DND-41 (cell line): Measurements from ENCODE around the gene CNTFR.

Experiments used
- ATAC-seq: fragments of 200-7000 bp; cut with Tn5 transposase; 3 replicates; pipeline ENCODE4 v1.9.1; 2021; ENCODE audit warnings: low read depth; ENCODE audit not compliant: insufficient read depth
- DNase-seq: peaks from one replicate; pipeline ENCODE4 v3.0.0-alpha.2; 2020
- H2AFZ ChIP-seq: 2 replicates; pipeline ENCODE4 v1.6.0; 2012; ENCODE audit warnings: low read depth, low read length
- H3K27ac ChIP-seq: 2 replicates; pipeline ENCODE4 v1.5.1; 2012; ENCODE audit warnings: low read length, inconsistent platforms
- H3K27me3 ChIP-seq: fragments of 200-600 bp; sonication (generic); 2 replicates; pipeline ENCODE4 v1.6.0; 2012; ENCODE audit warnings: low read length, mild to moderate bottlenecking, inconsistent platforms; ENCODE audit not compliant: insufficient read depth, poor library complexity
- H3K36me3 ChIP-seq: 2 replicates; pipeline ENCODE4 v1.5.1; 2012; ENCODE audit warnings: low read length, inconsistent platforms; ENCODE audit not compliant: insufficient read depth
- H3K4me1 ChIP-seq: 2 replicates; pipeline ENCODE4 v1.5.1; 2012; ENCODE audit warnings: mild to moderate bottlenecking, low read length; ENCODE audit not compliant: insufficient read depth
- H3K4me2 ChIP-seq: 2 replicates; pipeline ENCODE4 v1.6.0; 2012; ENCODE audit warnings: mild to moderate bottlenecking, moderate library complexity, low read length, inconsistent platforms; ENCODE audit not compliant: insufficient read depth
- H3K4me3 ChIP-seq, 2 experiments: fragments of 200-600 bp in 1 of 2; shearing (Covaris generic) in 1 of 2; 2 replicates each; pipeline ENCODE4 v1.5.1; 2012 to 2016; ENCODE audit warnings: inconsistent platforms in 2 of 2, low read length in 2 of 2, mild to moderate bottlenecking in 2 of 2, low read depth in 1 of 2, moderate library complexity in 1 of 2
- H3K79me2 ChIP-seq: 2 replicates; pipeline ENCODE4 v1.6.0; 2012; ENCODE audit warnings: low read length, inconsistent platforms; ENCODE audit not compliant: insufficient read depth
- H3K9ac ChIP-seq: 2 replicates; pipeline ENCODE4 v1.6.0; 2012; ENCODE audit warnings: low read depth, mild to moderate bottlenecking, inconsistent platforms, low read length, moderate library complexity
- H3K9me3 ChIP-seq: 2 replicates; pipeline ENCODE4 v1.5.1; 2012; ENCODE audit warnings: low read length, moderate library complexity, mild to moderate bottlenecking, inconsistent platforms; ENCODE audit not compliant: insufficient read depth, severe bottlenecking
- H4K20me1 ChIP-seq: 2 replicates; pipeline ENCODE4 v1.6.0; 2012; ENCODE audit warnings: low read length; ENCODE audit not compliant: insufficient read depth
- EZH2 ChIP-seq: IDR thresholded peaks from 3 replicates; pipeline ENCODE4 v1.6.1; 2012; ENCODE audit warnings: borderline replicate concordance, low read depth, mild to moderate bottlenecking, moderate library complexity, low read length, inconsistent platforms; ENCODE audit not compliant: severe bottlenecking
- TF ChIP-seq, protein P1 (sequence below): IDR thresholded peaks from 2 replicates; pipeline ENCODE4 v1.5.1; 2012; ENCODE audit warnings: borderline replicate concordance, low read length, moderate library complexity, mild to moderate bottlenecking; ENCODE audit not compliant: poor library complexity, severe bottlenecking; ENCODE audit errors: extremely low read depth

The CNTFR gene

DNA sequence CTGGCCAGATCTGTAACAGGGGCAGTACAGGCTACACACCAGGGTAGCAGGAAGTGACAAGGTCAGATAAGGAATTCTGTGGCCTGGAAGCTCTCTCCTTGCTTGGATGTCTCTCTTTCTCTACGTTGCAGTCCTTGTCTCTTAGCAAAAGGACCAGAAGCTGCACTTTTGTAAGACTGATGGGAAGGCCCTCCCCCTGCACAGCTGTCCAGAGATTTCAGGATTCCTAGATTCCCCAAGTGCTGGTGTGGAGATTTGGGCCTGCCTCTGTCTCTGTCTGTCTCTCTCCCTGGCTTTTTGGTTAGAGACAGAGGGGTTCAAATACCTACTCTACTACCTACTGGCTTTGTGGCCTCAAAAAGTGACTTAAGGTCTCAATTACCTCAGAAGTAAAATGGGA is 10.0 kb upstream of the CNTFR start:
- Histone ChIP-seq H3K9ac (no peak overlapping the region), H3K36me3 (no peaks in the 10 kb centered on the region), H3K4me1 (no peaks in the 10 kb centered on the region), H4K20me1 (no peaks in the 10 kb centered on the region; the same call in 1 of the 2 replicates), H3K79me2 (no peaks in the 10 kb centered on the region), H3K27me3 (peaks cover 1% of the 10 kb centered on the region), H3K4me3 (no peak overlapping the region), H2AFZ (no peak overlapping the region), H3K4me2 (no peak overlapping the region), H3K9me3 (no peaks in the 10 kb centered on the region), H3K27ac (no peak overlapping the region)
- DNase-seq (no peak), ATAC-seq (no peak)
- TF ChIP-seq, protein P1, sequence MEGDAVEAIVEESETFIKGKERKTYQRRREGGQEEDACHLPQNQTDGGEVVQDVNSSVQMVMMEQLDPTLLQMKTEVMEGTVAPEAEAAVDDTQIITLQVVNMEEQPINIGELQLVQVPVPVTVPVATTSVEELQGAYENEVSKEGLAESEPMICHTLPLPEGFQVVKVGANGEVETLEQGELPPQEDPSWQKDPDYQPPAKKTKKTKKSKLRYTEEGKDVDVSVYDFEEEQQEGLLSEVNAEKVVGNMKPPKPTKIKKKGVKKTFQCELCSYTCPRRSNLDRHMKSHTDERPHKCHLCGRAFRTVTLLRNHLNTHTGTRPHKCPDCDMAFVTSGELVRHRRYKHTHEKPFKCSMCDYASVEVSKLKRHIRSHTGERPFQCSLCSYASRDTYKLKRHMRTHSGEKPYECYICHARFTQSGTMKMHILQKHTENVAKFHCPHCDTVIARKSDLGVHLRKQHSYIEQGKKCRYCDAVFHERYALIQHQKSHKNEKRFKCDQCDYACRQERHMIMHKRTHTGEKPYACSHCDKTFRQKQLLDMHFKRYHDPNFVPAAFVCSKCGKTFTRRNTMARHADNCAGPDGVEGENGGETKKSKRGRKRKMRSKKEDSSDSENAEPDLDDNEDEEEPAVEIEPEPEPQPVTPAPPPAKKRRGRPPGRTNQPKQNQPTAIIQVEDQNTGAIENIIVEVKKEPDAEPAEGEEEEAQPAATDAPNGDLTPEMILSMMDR: no peak
- no peak for TF ChIP-seq EZH2

DNA sequence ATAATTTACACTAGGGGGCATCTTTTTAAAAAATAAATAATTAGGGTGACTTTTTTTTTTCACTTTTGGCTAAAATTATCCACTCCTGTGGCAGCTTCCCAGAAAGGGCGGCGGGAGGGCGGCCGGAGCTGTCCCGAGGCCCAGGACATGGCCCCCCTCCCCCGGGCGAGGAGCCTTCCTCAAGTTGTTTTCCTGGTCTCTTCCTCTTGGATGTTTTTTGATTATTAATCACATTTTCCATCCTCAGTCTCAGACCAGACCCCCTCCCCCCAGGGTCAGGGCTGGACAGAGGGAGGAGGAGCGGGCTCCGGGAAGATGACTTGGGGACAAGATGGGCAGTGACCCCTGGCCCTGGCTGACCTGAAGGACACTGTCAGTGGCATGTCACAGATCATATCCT is 4.7 kb upstream of the CNTFR start:
- Histone ChIP-seq H3K36me3 (no peaks in the 10 kb centered on the region), H3K27me3 (peaks cover 18% of the 10 kb centered on the region), H3K9me3 (no peaks in the 10 kb centered on the region), H2AFZ (no peak overlapping the region), H3K4me2 (no peak overlapping the region), H3K9ac (no peak overlapping the region), H4K20me1 (no peaks in the 10 kb centered on the region), H3K4me3 (no peak overlapping the region), H3K4me1 (no peaks in the 10 kb centered on the region), H3K27ac (no peak overlapping the region), H3K79me2 (no peaks in the 10 kb centered on the region)
- ATAC-seq: no peak
- DNase-seq: no peak
- no peak for TF ChIP-seq EZH2
- TF ChIP-seq, protein P1: no peak

DNA sequence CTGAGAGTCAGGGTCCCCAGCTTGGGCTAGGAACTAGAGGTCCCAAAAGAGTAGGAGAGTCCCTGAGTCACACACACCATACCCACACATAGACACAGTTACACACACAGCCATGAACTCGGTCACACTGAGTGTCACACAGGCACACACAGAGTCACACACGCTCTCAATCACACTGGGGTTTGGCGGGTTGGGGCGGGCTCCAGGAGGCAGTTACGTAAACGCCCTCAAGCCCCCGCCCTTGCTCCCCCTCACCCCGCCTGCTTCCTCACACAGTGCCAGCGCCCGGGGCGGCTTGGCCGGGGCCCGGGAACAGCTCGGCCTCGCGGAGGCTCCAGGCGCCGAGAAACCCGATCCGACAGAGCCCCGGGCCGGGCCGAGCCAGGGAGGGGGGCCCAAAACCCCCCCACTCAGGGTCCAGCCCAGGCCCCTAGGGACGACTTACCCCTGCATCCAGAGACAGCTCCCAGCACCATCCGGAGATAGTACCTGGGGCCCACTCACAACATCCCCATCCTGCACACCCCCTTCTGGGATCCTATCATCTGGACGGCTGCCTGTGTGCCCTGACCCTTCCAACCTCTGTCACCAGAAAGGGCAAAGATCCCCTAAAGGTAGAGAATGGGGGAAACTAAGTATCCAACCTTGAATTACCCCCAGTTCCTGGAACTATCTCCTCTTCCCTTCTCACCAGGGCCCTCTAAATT is 3.5 kb upstream of the CNTFR start:
- no peaks in the 10 kb centered on the region for H3K36me3 ChIP-seq
- H3K4me2 ChIP-seq: no peak overlapping the region
- H3K9ac ChIP-seq: no peak overlapping the region

More for the DNA sequence above, 3.5 kb upstream of the CNTFR start:
- H3K27me3 ChIP-seq: peaks cover 18% of the 10 kb centered on the region
- ATAC-seq: peak; percentile 86
- H3K9me3 ChIP-seq: no peaks in the 10 kb centered on the region
- no peaks in the 10 kb centered on the region for H4K20me1 ChIP-seq
- H3K27ac ChIP-seq: no peak overlapping the region
- no peak overlapping the region for H3K4me3 ChIP-seq
- H3K79me2 ChIP-seq: no peaks in the 10 kb centered on the region
- peak; percentile 43 for DNase-seq
- TF ChIP-seq EZH2: no peak
- TF ChIP-seq, protein P1: no peak
- no peaks in the 10 kb centered on the region for H3K4me1 ChIP-seq
- no peak overlapping the region for H2AFZ ChIP-seq
